IPS DF 4.7 (cell line): ENCODE data around the gene MORN1.

Source experiments
- DNase-seq: peaks from one replicate; pipeline ENCODE4 v3.0.0-alpha.2; 2013; ENCODE audit warnings: low spot score; ENCODE audit errors: extremely low read depth

The MORN1 gene

DNA sequence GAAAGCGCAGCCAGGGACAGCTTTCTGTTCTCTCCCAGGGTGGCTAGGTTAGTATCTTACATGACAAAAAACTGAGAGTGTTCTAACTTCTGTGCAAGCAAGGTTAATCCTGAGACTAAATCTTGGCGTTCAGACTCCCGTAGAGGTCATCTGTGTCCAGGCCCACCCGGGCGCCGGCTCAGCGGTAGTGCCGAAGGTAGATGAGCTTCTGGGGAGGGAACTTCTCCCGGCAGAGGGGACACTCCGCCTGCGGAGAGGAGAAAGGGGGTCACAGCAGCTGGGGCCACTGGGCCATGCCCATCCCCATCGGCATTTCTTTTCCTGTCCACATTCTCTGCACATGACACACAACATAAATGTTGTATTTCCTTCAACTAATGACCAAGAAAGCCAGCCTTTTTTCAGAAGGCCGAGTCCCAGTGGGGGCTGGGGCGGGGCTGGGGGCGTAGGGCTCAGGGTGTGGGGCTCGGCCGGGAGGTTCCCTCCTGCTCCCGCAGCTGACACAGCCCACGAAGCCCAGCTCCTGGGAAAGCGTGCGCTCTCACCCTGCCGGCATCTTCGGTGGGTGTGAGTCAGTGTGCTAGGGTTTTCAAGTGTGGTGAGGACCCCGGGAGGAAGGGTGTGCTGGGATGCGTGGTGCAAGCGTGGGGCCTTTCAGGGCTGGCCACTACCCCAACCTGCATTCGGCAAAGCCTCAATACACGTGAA lies 14.4 kb upstream of the MORN1 start:
- no peak for DNase-seq

DNA sequence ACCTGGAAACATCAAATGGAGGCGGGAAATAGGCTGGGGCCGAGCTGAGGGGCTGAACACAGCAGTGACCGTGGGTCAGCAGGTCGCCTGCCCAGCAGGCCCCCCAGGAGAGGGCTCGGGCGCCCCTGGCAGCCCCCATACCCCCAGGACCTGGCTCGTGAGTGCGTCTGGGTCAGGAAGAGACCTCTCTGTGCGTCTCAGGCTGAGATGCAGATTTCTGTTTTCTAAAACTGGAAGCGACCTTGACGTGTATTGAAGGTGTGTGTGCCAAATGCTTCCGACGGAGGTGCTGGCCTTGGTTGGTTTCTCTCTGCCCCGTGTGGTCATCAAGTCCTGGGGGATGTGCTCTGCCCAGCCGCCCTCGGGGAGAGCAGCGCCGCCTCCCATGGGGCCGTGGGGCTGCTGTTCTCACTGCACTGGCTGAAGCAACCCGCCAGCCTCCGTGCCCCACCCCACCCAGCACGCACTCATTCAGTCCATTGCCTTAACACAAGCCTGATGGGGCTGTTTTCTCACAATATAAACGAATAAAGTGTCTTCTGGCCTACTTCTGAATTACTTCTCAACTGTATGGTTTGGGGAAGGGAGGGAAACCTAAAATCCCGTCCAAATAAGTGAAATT lies 13.6 kb upstream of the MORN1 start:
- no peak for DNase-seq

DNA sequence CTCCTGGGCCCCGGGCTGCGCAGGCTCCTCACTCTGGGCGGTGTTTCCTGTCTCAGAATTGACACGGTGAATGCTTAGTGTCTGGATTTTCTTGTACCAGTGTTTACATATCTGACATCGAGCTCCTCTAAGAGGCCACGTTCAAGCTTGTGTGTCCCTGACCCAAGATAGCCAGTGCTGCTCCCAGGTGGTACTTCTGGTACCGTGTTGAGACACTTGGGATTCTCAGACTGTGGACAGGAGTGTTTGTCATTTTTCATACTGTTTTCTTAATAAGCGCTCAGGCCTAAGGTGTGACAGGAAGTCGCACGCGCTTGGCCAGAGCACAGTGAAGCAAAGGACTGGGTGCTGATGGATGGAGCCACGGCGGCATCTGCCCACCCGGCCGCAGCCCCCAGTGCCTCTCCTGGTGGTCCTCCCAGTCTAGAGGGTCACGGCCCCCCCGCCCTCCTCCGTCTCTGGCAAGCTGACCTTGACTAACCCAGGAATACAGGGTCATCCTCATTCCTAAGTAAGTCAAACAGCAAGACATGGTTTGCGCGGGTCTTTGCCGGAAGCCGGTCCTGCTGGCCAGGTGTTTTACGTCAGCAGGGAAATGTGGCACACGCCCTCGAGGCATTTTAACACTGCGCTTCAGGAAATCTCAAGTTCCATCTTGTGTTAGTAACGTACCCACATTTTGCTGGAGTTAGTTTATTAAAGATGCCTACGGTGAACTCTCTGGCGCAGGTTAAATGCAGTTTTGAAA lies 13.0 kb upstream of the MORN1 start:
- no peak for DNase-seq

DNA sequence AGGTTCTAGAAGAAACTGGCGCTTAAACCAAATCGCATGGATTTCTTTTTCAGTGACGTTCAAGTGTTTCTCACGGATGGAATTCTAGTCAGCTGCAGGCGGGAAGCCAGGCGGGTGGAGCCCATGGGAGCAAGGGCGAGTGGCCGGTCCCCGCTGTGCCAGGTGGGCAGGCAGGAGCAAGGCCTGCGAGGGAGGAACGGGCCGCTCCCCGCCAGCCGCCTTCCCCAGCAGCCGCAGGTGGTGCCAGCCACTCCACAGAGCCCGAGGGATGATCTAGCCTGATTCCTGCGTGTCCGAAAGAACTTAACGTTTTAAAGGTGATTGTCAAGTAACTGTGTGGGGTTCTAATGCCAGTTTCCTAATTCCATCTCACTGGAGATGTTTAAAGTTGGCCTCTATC lies 11.9 kb upstream of the MORN1 start:
- no peak for DNase-seq

DNA sequence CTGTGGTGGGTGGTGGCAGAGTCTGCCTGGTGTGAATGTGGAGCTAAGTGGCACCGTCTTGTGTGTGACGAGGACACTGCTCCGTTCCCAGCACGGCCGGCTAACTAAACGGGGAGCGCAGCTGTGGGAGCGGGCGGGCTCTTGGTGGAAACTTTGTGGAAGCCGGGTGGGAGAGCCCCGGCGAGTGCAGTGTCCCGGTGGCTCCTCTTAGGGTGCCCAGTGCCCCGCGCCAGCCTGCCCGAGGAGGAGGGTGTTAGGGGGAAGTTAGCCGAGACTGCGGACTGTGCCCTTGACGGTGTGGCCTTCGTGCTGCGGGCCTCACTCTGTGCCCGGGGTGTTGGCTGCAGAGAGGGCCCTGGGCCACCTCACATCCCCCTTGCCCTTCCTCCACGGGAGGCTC lies 11.1 kb upstream of the MORN1 start:
- DNase-seq = no peak

DNA sequence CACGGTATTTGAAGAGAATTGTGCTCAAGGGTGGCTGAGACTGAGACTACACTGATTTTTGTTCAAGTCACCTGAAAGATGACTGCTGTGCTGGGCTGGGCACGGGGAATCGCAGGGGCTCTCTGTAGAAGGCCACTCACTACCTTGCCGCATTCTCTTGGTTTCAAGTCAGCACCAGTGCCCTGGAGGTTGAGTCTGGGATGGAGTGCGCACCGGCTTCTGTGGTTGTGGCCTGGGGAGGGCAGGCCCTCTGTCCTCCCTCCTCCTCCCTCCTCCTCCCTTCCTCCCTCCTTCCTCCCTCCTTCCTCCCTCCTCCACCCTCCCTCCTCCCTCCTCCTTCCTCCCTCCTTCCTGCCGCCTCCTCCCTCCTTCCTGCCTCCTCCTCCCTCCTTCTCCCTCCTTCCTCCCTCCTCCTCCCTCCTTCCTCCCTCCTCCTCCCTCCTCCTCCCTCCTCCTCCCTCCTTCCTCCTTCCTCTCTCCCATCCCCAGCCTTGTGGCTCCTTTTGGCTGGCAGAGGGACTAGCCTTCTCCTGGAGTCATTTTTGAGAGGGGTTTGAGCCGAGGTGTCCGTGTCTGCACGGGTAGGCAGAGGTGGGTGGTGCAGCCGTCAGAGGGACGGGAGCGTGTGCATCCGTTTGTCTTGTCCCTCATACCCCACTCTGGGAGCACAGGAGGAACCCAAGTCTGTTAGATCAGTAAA lies 9.7 kb upstream of the MORN1 start:
- DNase-seq = no peak

DNA sequence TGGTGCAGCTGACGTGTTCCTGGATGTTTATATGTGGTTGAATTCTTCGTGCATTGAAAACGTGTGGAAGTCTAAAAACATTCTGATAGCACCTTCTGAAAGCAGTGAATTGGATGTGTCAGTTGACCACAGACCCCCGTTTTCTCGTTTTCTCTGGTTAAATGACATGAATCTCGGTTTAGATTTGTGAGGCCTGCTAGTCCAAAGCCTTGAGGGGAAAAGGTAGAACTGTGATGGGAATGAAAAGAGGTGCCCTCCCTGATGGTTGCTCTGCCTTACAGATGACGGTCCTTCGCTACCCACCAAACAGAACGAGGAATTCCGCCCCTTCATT lies 9.2 kb upstream of the MORN1 start:
- DNase-seq = no peak

DNA sequence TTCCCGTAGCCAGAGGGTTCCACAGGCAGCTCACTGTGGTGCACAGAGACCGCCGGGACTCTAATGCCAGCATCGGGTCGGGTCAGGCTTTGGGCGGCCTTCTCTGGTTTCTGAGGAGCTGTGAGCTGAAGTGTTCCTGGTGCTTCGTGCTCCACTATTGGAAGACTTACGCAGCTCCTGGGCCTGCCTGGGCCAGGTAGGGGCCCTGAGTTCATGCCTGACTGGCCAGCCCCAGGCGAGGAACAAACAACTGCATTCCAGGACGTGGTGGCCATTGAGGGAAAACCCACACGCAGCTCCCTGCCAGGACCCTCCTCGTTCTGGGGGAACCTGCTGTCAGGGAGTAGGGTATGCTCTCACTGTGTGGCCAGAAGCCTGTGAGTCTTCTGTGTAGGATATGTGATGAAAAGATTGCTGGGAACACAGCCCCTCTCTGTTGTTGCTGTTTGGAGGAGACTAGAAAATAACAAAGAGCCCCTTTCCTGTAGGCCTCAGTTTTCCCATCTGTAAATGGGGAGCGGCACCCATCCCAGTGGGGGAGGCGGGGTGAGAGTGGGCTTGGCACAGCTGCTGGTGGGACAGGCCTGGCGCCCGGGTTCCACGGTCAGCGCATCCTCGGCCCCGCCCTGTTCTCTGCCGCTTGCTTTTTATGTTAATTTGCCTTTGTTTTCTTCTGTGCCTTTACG lies 8.7 kb upstream of the MORN1 start:
- no peak for DNase-seq

DNA sequence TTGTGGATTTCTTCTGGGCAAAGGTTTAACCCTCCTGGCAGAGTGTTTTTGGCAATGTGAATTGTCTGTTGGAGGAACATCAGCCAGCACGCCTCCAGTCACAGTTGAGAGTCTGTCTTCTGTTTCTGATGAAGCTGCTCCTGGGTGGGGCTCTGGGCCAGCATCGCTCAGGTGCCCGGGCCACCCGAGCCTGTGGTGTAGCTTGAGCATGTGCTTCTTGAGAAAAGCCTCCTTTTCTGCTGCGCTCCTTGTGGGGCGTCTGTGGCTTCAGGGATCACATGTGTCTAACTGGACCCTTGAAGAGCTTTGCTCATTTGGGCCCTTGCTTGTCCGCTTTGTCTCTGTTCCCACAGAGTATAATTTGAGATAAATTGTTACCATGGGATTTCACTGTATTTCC lies 7.5 kb upstream of the MORN1 start:
- DNase-seq = no peak

DNA sequence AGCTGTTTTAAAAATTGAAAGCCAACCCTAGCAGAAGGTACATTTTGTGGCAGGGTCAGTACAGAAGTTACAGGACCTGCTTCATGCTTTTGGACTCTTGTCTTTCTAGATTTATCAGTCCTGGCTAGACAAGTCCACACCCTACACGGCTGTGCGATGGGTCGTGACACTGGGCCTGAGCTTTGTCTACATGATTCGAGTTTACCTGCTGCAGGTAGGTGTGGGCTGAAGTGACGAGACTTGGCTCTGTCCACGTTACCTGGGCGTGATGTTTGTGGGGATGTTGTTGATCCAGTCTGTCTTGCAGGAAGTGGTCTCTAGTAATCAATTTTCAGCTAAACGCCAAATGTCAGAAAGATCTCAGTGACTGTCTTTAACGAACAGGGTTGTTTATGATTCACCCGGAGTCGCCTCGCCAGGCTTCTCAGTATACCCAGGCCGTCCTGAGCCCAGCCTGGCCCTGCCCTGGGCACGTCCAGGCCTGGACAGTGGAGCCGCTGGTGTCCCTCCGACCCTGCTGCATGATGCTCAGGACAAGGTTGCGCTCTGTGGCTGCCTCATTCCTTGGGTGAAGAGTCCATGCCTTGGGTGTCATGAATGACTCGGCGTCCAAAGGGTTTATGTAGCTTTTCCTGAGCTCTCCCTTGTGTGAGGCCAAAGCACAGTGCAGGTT lies 5.8 kb upstream of the MORN1 start:
- no peak for DNase-seq

DNA sequence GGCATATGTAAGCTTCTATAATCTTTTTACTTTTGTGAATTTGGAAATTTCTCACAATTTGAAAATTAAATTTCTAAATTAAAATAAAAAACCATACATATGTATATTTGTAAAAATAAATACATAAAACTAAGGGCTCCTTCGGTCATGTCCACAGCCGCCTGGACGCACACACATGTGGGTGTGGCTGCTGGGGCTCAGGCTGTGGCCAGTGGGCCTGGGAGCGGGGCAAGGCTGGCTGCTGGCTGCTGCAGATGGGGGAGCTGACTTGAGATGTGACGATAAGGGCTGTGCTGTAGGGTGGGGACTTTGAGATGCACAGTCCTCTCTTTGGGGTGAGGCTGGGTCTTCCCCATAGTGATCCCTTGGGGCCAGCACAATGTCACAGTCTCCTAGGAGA lies 5.1 kb upstream of the MORN1 start:
- no peak for DNase-seq

DNA sequence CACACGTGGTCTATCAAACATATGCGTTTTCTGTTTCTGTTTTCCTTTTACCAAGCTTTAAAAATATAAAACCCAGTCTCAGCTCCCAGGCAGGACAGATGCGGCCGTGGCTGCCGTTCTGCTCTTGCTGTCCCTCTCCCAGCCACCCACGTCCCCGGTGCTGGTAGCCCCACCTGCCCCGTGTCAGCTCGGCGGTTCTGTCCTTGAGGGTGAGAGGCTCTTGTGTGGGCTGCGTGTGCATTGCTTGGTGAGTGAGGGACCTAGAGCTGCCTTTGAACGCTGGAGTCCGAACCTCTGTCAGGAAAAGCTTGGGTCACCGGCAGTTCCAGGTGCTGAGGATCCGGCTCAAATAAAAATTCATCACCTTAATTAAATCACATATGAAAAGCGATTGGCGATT lies 4.7 kb upstream of the MORN1 start:
- DNase-seq = no peak

DNA sequence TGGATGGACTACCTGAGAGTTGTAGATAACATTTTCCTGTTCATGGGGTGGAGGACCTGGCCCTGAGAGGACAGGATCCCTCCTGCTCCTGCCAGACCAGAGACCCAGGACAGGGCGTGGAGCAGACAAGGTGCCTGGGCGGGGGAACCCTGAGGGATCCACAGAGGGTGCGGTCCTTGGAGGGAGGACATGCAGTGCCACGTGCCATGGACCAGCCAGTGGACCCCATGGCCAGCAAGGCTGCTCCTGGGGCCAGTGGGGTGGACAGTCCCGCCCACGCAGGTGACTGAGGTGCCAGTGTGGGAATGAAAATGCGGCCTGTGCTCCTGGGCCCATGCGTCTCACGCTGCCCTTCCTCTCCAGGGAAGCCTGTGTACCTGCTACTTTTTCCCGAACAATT lies 3.9 kb upstream of the MORN1 start:
- no peak for DNase-seq

DNA sequence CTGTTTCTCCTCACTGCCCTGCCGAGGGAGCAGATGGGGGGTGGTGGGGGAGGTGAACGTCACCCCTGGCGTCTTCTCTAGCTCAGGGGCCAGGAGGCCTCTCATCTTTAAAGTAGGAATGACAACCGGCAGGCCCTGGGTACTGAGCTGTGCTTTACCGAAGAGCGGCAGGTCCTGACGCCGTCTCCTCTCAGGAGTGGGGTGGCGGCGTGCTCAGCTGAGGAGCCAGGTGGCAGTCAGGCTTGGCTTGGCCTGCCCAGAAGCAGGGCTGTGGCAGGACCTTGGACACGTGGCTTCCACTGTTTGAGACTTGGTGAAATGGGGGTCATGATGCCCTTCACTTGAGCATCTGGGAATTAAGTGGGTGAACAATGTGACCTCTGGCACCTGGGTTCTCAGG lies 3.4 kb upstream of the MORN1 start:
- no peak for DNase-seq

DNA sequence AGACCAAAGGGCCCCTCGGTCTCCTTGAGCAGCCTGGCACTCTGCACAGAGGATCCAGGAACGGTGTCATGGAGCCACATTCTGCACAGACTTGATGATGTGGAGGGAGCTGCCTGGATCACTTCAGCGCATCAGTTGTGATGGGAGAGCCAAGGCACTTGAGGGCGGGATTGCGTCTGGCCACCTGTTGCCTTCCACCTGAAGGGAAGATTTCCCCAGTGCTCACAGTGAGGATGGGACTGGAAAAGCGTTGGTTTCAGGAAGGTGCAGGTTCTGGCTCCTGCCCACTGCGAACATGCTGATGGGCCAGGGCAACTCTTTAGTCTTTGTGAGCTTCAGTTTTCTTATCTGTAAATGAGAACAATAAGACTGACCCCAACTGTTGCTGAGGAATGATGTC lies 2.9 kb upstream of the MORN1 start:
- DNase-seq = no peak

DNA sequence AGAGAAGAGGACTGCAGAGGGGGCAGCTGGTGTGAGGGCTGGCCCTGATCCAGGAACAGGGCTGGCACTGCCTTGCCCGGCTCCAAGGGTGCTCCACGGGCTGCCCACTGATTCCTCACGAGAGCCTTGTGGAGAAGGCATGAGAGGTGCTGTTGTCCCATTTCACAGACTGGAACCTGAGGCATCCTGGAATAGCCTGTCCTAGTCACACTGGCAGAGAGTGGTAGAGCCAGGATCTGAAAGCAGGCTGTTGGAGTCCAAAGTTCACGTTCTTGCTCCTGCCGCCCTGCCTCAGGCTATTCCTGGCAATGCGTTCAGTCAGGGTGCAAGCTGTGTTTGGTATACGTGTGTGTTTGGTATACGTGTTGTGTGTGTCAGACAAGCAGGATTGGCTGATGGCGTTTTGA lies 2.1 kb upstream of the MORN1 start:
- no peak for DNase-seq

DNA sequence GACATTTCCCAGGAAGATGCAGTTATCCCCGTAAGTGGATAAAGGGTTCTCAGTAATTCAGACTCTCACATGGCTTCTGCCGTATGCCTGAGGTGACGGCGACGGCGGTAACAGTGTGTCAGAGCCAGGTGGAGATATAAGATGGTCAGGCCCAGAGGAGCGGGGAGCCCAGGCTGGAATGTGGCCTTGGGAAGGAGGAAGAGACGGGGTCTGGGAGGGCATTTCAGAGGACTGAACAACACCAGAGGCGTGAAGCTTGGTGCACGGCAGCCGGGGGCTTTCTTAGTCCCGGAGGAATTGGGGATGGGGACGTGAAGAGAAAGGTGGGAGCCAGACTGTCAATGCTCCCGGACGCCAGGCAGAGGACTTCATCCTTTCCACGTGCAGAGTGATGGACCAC lies 1.3 kb upstream of the MORN1 start:
- no peak for DNase-seq

DNA sequence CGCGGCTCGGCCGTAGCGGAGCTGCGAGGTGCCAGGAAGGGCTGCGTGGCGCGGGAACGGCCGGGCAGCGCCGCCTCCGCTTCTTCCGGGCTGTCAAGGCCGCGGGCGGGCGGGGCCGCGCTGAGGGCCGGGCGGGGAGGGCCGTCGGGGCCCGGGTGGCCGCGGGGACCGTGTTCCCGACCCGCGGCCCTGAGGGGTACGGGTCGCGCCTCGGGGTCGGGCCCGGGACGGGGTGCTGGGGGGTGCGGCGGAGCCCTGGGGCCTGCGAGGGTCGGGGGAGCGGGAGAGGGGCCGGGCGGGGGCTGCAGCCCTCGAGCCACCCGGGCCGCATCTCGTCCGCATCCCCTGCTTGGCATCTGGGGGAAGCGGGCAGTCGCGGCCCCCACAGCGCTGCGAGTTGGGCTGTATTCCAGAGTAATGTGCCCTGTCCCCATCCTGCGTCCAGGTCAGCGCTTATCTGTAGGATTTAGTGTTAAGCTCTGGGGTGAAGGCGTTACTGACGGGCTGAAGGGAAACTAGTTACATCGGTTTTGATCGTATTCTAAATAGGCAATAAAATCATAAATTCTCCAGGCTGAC lies 666 bp upstream of the MORN1 start:
- DNase-seq = no peak

DNA sequence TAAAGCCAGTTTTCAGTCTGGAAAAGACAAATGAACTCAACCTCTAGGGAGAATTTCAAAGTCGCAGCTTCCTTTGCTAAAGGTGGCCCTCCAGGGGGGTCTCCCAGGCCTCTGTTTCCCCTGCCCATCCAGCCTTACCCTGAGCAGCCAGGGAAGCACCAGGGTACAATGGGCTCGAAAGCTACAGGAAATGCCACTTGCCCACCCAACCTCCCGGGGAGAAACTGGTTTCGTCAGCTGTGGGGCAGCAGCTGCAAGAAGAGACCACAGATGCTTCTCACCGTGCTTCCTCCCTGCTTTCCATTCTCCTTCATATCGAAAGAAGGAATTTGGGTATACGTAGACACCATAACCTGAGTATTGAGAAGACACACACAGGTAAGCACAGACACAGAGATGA lies 1.7 kb downstream of the MORN1 start:
- DNase-seq = no peak

DNA sequence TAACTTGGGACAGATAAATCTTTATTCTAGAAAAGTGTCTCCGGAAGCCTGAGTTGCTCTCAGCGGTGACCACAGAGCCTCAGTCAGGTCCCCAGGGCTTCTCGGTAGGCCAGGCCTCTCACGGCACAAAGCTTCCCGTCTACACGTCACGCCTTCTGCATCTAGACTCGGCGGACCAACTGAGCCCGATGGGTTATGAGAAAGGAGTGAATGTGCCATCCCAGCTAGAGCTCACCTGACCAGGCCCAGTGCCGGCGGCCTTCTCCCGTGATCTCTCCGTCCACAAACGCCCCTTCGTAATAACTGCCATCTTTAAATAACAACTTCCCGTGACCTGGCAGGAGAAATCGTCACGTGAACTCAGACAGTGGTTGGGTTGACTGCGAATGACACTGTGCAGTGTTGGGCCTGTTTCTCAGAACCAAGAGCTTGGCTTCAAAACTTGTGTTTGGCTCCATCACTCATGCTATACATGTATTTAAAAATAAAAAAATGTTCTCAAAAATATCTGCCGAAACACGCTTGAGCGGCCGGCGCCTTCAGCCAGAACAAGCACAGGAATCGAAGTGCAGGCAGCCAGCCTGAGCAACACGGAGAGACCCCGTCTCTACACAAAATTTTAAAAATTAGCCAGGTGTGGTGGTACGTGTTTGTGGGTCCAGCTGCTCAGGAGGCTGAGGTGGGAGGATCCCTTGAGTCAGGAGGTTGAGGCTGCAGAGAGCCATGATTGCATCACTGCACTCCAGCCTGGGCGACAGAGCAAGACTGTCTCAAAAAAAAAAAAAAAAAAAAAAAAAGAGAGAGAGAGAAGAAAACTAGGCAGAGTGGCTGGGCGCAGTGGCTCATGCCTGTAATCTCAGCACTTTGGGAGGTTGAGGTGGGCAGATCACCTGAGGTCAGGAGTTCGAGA lies 3.1 kb downstream of the MORN1 start:
- DNase-seq = no peak
